Keratinocyte (primary cell): Measurements from ENCODE around the gene COTL1. TPM values are rescaled to one million over a fixed set of nuclear protein-coding genes. Genes with fewer than 3 reads are reported as not detected.

Experiments
- DNase-seq: peaks from one replicate; pipeline ENCODE4 v3.0.0-alpha.2; 2011; ENCODE audit warnings: low read depth, missing footprints, low spot score
- FAIRE-seq: peaks from 2 replicates; lab custom pipeline; 2011; peaks lifted over from hg19 to GRCh38; lab: Jason Lieb, UNC
- H2AFZ ChIP-seq: 2 replicates; pipeline ENCODE4 v1.6.0; 2012; ENCODE audit warnings: low read length, control low read depth, inconsistent platforms; ENCODE audit not compliant: control insufficient read depth
- H3K27ac ChIP-seq: 2 replicates; pipeline ENCODE4 v1.5.1; 2011; ENCODE audit warnings: low read length; ENCODE audit not compliant: control insufficient read depth, insufficient read depth
- H3K27me3 ChIP-seq: 3 replicates; pipeline ENCODE4 v1.6.0; 2011; ENCODE audit warnings: low read length; ENCODE audit not compliant: control insufficient read depth, insufficient read depth; ENCODE audit errors: extremely low read depth
- H3K36me3 ChIP-seq, 2 experiments: 2 replicates in 1 of 2; 3 replicates in 1 of 2; pipeline ENCODE4 v1.5.1; 2011; ENCODE audit warnings: low read length in 2 of 2, mild to moderate bottlenecking in 1 of 2; ENCODE audit not compliant: control insufficient read depth in 2 of 2, insufficient read depth in 2 of 2; ENCODE audit errors: extremely low read depth in 1 of 2
- H3K4me1 ChIP-seq: 3 replicates; pipeline ENCODE4 v1.5.1; 2011; ENCODE audit warnings: low read length; ENCODE audit not compliant: control insufficient read depth, insufficient read depth; ENCODE audit errors: extremely low read depth
- H3K4me2 ChIP-seq: 3 replicates; pipeline ENCODE4 v1.6.0; 2011; ENCODE audit warnings: low read depth, low read length; ENCODE audit not compliant: control insufficient read depth, insufficient read depth; ENCODE audit errors: extremely low read depth
- H3K4me3 ChIP-seq, 3 experiments: fragments of 200-600 bp in 1 of 3; sonication (generic) in 1 of 3; 2 replicates in 2 of 3; 3 replicates in 1 of 3; pipeline ENCODE4 v1.5.1; 2011 to 2016; ENCODE audit warnings: low read length in 3 of 3, mild to moderate bottlenecking in 3 of 3, control low read depth in 2 of 3, inconsistent platforms in 1 of 3, low read depth in 1 of 3, mixed read lengths in 1 of 3, mixed run types in 1 of 3, moderate library complexity in 1 of 3; ENCODE audit not compliant: control insufficient read depth in 2 of 3, insufficient read depth in 2 of 3; ENCODE audit errors: extremely low read depth in 1 of 3
- H3K79me2 ChIP-seq: 2 replicates; pipeline ENCODE4 v1.6.0; 2012; ENCODE audit warnings: low read length; ENCODE audit not compliant: control insufficient read depth, insufficient read depth
- H3K9ac ChIP-seq: 3 replicates; pipeline ENCODE4 v1.6.0; 2011; ENCODE audit warnings: low read length; ENCODE audit not compliant: control insufficient read depth, insufficient read depth; ENCODE audit errors: extremely low read depth
- H3K9me1 ChIP-seq: 3 replicates; pipeline ENCODE4 v1.6.0; 2011; ENCODE audit warnings: low read length; ENCODE audit not compliant: control insufficient read depth, insufficient read depth; ENCODE audit errors: extremely low read depth
- H3K9me3 ChIP-seq: 2 replicates; pipeline ENCODE4 v1.5.1; 2012; ENCODE audit warnings: low read depth, low read length; ENCODE audit not compliant: control insufficient read depth
- H4K20me1 ChIP-seq: 3 replicates; pipeline ENCODE4 v1.6.0; 2011; ENCODE audit warnings: low read length; ENCODE audit not compliant: control insufficient read depth, insufficient read depth; ENCODE audit errors: extremely low read depth
- EZH2 ChIP-seq: IDR thresholded peaks from one replicate; pipeline ENCODE4 v1.6.1; 2012; ENCODE audit warnings: inconsistent platforms, mild to moderate bottlenecking, low read length, moderate library complexity
- dilution Hi-C: fragments of 300-500 bp; cut with MboI; formaldehyde crosslinking; loops from one replicate; pipeline ENCODE4 v1.7.0; 2020; ENCODE audit warnings: low sequenced_read_pairs; ENCODE audit not compliant: extremely low pct_ligation_motif_present
- polyA plus RNA-seq, 5 experiments: library from polyadenylated mRNA; depleted of rRNA in 3 of 5; stranded (reverse) in 3 of 5; stranded (forward) in 1 of 5; unstranded in 1 of 5; fragments of >200 nt; gene quantifications; 1 replicate in 1 of 5; 2 replicates in 3 of 5; 3 replicates in 1 of 5; pipeline versions ENCODE4 v1.2.1 to v1.2.3, GENCODE V29; 2011 to 2012; ENCODE audit warnings: missing spikeins in 2 of 5, low read depth in 1 of 5, low replicate concordance in 1 of 5
- TF ChIP-seq, protein P1 (sequence below), 3 experiments: IDR thresholded peaks in 1 of 3; conservative IDR thresholded peaks in 1 of 3; optimal IDR thresholded peaks in 1 of 3; 2 replicates in 2 of 3; 3 replicates in 1 of 3; pipeline versions ENCODE3 to v1.5.1; 2011; ENCODE audit warnings: low read length in 3 of 3, mild to moderate bottlenecking in 3 of 3, moderate library complexity in 2 of 3, control low read depth in 1 of 3, inconsistent platforms in 1 of 3; ENCODE audit not compliant: insufficient read depth in 2 of 3; ENCODE audit errors: extremely low read depth in 1 of 3

The COTL1 gene
- polyA plus RNA-seq, 1 donor (not counting 4 experiments of a cell fraction or from before 2014, with no cell fraction given): 116 TPM

DNA sequence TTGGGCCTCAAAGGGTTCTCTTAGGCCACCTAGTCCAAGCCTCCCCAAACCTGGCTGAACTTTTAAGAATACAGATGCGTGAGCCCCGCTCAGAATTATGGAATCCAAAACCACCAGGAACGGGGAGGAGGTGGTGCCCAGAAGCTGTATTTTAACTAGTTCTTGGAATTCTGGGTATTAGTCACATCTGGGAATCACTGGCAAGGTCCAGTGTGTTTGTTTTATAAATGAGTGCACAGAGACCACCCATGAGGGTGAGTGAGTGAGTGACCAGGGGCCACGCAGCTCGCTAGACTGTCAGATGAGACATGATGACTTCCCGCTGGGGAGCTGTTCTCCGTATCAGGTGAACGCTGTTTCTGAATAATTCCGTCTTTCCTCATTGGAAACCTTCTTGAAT lies 44.6 kb upstream of the COTL1 start:
- Histone ChIP-seq H3K4me1 (no peaks in the 10 kb centered on the region), H3K36me3 (peaks cover 44 to 47% of the 10 kb centered on the region in 2 experiments), H3K9ac (no peak overlapping the region), H3K9me3 (no peaks in the 10 kb centered on the region), H3K4me2 (no peak overlapping the region), H3K79me2 (peaks cover 6% of the 10 kb centered on the region), H3K27ac (no peak overlapping the region), H2AFZ (no peak overlapping the region), H3K27me3 (no peaks in the 10 kb centered on the region), H3K4me3 (no peak overlapping the region), H4K20me1 (no peaks in the 10 kb centered on the region), H3K9me1 (no peaks in the 10 kb centered on the region)
- dilution Hi-C loops: no loop called here
- TF ChIP-seq, protein P1, sequence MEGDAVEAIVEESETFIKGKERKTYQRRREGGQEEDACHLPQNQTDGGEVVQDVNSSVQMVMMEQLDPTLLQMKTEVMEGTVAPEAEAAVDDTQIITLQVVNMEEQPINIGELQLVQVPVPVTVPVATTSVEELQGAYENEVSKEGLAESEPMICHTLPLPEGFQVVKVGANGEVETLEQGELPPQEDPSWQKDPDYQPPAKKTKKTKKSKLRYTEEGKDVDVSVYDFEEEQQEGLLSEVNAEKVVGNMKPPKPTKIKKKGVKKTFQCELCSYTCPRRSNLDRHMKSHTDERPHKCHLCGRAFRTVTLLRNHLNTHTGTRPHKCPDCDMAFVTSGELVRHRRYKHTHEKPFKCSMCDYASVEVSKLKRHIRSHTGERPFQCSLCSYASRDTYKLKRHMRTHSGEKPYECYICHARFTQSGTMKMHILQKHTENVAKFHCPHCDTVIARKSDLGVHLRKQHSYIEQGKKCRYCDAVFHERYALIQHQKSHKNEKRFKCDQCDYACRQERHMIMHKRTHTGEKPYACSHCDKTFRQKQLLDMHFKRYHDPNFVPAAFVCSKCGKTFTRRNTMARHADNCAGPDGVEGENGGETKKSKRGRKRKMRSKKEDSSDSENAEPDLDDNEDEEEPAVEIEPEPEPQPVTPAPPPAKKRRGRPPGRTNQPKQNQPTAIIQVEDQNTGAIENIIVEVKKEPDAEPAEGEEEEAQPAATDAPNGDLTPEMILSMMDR (optimal IDR thresholded peaks at IDR 0.05 in 1 of 3, IDR thresholded peaks at IDR 0.05 in 1 of 3, conservative IDR thresholded peaks at IDR 0.05 in 1 of 3; ENCODE audit: extremely low read depth in 1 of 3, insufficient read depth in 2 of 3, low read length in 3 of 3): no peak
- no peak for TF ChIP-seq EZH2
- FAIRE-seq (no peak), DNase-seq (no peak)

DNA sequence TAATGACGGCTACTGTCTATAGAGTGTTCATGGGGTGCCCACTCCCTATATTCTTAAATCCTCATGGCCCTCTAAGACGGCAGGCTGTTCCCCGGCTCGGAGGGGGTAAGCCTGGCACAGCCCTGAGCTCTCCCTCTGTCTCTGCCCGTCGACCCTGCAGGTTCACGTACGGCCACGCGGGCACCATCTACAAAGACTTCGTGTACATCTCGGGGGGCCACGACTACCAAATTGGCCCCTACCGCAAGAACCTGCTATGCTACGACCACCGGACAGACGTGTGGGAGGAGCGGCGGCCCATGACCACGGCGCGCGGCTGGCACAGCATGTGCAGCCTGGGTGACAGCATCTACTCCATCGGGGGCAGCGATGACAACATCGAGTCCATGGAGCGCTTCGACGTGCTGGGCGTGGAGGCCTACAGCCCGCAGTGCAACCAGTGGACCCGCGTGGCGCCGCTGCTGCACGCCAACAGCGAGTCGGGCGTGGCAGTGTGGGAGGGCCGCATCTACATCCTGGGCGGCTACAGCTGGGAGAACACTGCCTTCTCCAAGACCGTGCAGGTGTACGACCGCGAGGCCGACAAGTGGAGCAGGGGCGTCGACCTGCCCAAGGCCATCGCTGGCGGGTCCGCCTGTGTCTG lies 43.7 kb upstream of the COTL1 start:
- Histone ChIP-seq H3K4me2 (no peak overlapping the region), H3K4me3 (no peak overlapping the region), H3K27me3 (no peaks in the 10 kb centered on the region), H3K9ac (no peak overlapping the region), H3K4me1 (no peaks in the 10 kb centered on the region), H4K20me1 (no peaks in the 10 kb centered on the region), H3K27ac (no peak overlapping the region), H3K79me2 (peaks cover 13% of the 10 kb centered on the region), H3K36me3 (peaks cover 51 to 56% of the 10 kb centered on the region in 2 experiments), H2AFZ (no peak overlapping the region), H3K9me3 (no peaks in the 10 kb centered on the region), H3K9me1 (no peaks in the 10 kb centered on the region)
- dilution Hi-C loops: no loop called here
- DNase-seq: no peak
- no peak for FAIRE-seq
- TF ChIP-seq EZH2: no peak
- TF ChIP-seq, protein P1 (optimal IDR thresholded peaks at IDR 0.05 in 1 of 3, IDR thresholded peaks at IDR 0.05 in 1 of 3, conservative IDR thresholded peaks at IDR 0.05 in 1 of 3; ENCODE audit: extremely low read depth in 1 of 3, insufficient read depth in 2 of 3, low read length in 3 of 3): no peak
